ENCODE results near the gene MMP1.

The MMP1 gene

GRCh38 chr11:102802341-102802740 is 4.4 kb upstream of the MMP1 start:
- no peak for DNase-seq

GRCh38 chr11:102800767-102801166 is 2.8 kb upstream of the MMP1 start:
- DNase-seq = no peak

DNA sequence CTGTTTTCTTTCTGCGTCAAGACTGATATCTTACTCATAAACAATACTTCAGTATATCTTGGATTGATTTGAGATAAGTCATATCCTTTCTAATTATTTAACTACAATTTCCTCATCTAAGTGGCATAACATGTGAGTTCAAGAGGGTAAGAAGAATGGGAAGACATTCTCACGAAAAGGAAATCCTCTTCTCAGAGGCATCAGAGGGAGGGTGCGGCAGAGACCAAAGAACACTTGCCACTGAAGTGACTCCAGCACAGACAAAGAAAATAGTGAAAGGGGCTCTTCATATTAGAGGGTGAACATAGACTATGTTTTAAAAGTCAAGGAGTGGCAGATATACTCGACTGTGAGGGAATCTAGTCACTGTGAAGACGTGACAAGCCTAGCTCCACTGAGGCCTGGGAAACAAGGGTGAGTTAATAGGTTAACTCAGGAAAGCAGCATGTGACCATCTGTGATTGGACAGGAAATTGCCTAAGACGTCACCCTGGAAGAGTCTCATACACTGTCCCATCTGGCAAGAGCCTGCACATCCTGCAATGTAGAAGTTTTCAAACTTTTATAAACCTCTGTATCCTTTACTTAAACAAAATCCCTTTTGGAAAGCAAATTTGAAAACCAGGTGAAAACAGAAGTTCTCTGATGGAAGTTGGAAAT is 1.9 kb upstream of the MMP1 start:
- no peak for DNase-seq

DNA sequence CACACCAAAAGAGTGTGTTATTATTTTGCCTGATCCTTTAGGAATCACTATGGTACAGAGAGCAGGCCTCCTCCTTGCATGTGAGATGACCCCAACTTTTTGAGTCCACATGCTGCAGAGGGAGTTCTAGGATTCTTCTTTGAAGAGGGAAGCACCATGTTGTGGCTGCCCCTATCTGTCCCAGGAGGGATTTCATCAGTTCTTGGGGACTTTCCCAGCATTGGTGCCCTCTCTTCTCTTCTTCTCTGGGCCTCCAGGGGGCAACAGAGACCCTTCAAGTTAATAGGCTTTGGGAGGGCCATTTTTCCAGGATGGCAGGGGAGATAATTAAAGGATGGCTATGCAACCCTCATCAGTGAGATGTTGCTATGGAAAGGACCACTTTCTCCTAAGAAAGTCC is 3.6 kb downstream of the MMP1 start:
- no peak for DNase-seq

DNA sequence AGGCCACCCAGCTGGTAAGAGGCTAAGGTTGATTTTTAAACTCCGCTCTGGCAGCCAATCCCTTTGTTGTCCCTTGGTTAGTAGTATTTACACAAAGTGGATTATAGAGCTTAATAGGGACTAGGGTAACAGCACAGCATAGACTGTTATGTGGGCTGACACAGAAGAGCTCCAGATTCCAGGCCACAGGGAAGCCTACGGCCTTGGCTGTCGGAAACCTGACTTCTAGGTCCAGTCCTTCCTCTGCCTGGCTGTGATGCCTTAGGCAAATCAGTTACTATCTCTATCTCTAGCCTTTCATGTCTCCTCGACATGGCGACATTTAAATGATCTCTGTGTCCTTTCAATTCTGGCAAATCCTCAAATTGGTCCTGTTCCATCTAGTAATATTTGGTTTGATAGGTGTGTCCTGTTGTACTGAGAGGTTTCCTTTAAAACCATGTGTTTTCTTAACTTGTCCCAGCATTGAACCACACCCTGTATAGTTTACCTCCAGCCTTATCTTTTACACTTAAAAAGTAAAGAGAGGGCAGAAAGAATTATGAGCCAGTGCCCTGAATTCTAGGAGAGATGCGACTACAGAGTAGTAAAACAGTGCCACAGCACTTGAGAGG is 4.2 kb downstream of the MMP1 start:
- no peak for DNase-seq

- no peak for DNase-seq
Observed at GRCh38 chr11:102792604-102793003, 5.4 kb downstream of the MMP1 start.

DNA sequence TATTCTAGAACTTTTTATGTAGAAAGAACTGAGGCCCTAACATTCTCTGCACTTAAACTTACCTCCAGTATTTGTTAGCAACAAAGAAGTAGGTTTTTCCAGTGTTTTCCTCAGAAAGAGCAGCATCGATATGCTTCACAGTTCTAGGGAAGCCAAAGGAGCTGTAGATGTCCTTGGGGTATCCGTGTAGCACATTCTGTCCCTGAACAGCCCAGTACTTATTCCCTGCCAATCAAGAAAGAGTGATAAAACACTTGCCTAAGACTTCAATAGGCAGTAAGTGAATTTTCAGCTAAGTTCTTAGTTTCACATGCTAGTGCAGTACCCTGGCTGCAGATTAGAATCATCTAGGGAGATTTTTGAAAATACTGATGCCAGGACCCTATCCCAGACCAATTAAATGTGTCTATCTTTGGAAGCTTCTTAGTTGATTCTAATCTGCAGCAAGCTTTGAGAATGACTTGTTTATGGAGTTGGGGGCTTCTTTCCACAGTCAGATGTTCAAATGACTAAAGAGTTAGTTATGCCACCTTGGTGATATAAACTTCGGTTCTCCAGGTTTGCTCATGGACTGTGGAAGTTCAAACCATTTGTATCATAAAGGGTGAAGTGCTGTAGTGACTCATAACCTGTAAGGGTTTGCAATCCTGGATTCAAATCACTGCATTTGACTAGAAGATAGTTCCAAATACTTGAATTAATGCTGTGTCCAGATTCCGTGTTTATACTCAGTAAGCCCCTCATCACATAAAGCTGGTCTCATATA is 6.5 kb downstream of the MMP1 start:
- no peak for DNase-seq

DNA sequence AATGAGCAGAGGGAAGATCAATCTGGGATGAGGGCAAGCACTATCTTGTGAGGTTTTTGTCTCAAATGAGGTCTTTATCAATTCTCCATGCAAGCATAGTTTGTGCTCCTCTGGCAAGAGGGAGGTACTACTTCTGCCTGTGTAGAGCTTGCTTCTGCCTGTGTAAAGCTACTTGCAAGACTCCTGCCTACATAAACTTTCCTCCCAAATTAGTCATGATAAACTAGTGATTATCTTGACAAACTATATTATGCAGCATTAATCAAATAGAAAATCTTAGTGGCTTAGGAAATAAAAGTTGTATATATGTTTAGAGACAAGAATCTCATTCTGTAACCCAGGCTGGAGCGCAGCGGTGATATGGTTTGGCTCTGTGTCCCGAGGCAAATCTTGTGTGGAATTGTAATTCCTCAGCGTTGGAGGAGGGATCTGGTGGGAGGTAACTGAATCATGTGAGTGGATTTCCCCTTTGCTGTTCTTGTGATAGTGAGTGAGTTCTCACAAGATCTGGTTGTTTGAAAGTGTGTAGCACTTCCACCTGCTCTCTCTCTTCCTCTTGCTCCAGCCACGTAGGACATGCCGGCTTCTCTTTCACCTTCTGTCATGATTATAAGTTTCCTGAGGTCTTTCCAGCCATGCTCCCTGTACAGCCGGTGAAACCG is 9.5 kb downstream of the MMP1 start:
- DNase-seq = no peak

DNA sequence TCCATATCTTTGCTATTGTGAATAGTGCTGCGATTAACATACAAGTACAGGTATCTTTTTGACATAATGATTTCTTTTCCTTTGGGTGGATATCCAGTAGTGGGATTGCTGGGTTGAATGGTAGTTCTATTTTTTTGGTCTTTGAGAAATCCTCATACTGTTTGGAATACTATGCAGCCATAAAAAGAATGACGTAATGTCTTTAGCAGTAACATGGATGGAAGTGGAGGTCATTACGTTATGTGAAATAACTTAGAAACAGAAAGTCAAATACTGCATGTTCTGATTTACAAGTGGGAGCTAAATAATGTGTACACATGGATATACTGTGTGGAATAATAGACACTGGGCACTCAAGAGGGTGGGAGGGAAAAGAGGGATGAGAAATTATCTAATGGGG is 13.6 kb downstream of the MMP1 start:
- DNase-seq = no peak

GRCh38 chr11:102783720-102784119 is 14.2 kb downstream of the MMP1 start:
- no peak for DNase-seq

DNA sequence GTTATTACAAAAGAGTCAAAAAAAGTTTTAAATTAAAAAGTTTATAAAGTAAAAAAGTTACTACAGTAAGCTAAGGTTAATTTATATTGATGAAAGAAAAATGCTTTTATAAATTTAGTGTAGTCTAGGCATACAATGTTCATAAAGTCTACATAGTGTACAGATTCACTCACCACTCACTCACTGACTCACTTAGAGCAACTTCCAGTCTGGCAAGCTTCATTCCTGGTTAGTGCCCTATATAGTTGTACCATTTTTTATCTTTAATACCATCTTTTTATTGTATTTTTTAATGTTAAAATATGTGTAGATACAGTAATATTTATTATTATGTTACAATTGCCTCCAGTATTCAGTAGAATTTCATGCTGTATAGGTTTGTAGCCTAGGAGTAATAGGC is 14.9 kb downstream of the MMP1 start:
- no peak for DNase-seq

GRCh38 chr11:102781676-102782075 is 16.3 kb downstream of the MMP1 start:
- DNase-seq = no peak

GRCh38 chr11:102780491-102780918 is 17.5 kb downstream of the MMP1 start, which contains the start of gene MMP10:
Gene MMP10, minus strand, starts transcription at chr11:102780628. Its CDS starts 37 bp downstream, at chr11:102780591.
- DNase-seq = no peak

GRCh38 chr11:102776454-102776853 is 21.5 kb downstream of the MMP1 start:
- DNase-seq = no peak

DNA sequence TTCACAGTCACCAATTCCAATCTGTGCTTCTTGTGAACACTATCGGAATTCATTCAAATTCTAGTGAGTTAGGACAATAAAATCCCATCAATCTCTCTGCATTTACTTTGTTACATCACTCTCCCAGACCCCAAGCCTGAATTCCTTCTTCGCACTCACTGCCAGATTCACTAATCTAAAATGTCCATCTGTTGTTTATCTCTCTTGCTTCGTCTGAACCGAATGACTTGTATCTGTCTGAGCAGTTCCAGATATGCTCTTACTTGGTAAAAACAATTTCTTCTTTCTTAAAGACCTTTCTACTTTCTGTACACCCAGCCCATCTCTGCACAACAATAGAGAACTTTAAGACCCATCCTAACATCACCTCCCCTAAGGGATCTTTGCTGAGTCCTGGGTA is 24.6 kb downstream of the MMP1 start:
- no peak for DNase-seq

GRCh38 chr11:102771351-102771750 is 26.6 kb downstream of the MMP1 start:
- no peak for DNase-seq

DNA sequence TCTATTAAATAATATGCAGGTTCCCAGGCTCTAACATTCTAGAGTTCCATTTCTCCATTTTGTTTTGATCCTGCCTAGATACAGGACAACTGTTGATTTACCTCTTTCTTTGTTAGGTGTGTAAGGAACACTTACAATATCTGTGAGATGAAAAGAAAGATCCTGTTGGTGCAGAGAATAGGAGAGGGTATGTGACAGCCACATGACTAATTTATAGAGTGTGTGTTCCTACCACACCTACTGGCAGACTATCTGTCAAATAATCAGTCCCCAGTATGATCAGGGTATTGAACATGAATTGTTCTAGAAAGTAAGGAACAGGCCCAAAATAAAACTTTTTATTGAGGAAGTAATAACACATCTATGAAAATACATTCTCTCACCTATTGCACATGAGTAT is 27.8 kb downstream of the MMP1 start:
- no peak for DNase-seq

- DNase-seq = no peak
Observed at GRCh38 chr11:102767800-102768199, 30.2 kb downstream of the MMP1 start.

GRCh38 chr11:102763440-102763839 is 34.5 kb downstream of the MMP1 start:
- DNase-seq = no peak

- no peak for DNase-seq
Observed at GRCh38 chr11:102762361-102762767, 35.6 kb downstream of the MMP1 start.

- no peak for DNase-seq
Observed at GRCh38 chr11:102761646-102762238, 36.2 kb downstream of the MMP1 start.

- DNase-seq = no peak
Observed at GRCh38 chr11:102760344-102761035, 37.5 kb downstream of the MMP1 start.

Measured in NCI-H187 (cell line).